ENCODE data around the gene RCAN3.
"Not testable (repeated sequence)": the region's sequence is repeated elsewhere in the genome, so short reads cannot be mapped to it uniquely, and the experiment has no call there.

RCAN3 gene

DNA sequence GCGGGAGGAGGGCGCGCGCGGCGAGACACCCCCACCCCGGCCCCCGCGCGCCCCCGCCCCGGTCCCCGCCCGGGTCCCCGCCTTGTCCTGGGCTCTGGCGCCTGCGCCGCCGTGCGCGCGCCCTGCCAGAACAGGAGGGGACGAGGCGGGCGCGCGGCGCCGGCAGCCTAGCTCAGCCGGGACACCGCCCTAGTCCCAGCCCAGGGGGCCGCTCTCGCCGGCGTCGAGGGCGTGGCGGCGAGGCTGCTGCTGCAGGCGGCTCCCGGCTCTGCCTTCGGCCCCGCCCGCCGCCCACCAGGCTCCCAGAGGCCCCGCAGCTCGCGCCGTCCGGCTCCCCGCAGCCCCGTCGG lies at the start of gene RCAN3:
Gene RCAN3, plus strand, starts transcription at position 128 of the 350 bp plus-strand sequence. CDS start 11,537 bp downstream, outside the sequence.
- peak; percentile 89 for DNase-seq

DNA sequence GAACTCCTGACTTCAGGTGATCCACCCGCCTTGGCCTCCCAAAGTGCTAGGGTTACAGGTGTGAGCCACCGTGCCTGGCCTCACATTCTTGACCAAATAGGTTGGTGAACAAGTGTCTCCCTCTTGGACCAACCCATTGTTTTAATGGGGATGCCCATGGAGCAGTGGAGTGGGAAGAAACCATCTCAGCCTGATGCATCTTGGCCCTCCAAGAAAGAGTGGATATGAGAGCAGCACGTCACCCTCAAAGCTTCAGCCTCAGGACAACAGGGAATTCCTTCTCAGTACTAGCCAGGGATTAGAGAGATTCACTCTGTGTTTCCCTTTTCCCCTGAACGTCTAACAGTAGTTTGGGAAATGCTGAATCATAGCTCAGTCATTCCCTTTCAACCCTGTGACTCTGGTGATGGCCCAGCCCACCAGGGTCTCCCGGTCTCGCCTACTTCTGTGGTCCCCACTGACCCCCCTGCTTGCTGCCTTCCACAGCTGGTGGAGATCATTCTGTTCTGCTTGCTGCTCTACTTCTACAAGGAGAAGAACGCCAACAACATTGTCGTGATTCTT lies 49.6 kb upstream of the RCAN3 start:
- no peak for DNase-seq

DNA sequence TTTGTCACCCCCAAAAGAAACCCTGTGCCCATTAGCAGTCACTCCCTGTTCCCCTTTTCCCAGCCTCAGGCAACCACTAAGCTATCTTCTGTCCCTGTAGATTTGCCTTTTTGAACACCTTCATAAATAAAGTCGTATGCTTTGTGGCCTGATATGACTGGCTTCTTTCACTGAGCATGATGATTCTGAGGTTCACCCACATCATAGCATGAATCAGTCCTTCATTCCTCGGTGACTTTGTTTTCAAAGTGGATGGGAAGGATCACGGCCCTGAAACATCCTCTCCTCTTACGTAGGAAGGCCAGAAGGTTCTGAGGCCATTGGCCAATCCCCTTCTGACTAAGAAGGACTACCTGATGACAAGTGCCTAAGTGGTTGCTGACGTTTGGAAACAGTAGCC lies 48.0 kb upstream of the RCAN3 start:
- DNase-seq: no peak

DNA sequence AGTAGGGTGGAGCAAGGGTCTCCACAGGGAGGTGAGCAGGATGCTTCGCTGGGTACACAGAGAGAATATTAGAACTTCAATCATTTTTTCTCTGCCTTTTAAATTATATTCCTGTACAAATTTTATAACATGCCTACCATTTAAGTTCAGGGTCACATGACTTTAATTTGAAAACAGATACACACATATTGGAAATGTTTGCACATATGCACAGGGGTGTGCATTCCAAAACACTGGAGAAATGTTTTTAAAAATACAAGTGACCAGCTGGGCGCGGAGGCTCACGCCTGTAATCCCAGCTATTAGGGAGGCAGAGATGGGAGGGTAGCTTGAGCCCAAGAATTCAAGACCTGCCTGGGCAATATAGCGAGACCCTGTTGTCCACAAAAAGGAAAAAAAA lies 47.4 kb upstream of the RCAN3 start:
- DNase-seq: no peak

DNA sequence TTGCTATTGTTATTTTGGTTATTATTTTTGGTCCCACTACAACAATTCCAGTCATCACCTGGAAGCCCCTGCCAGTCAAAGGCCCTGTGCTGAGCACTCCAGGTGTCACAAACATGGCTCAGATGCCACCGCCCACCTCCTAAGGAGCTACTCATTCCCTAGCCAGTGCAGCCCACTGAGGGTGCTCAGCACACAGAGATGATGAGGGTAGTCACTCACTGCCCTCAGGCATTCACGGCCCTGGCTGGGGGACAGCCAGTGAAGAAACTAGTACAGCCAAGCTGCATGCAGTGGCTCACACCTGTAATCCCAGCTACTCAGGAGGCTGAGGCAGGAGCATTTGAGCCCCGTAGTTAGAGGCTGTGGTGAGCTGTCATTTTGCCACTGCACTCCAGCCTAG lies 44.8 kb upstream of the RCAN3 start:
- DNase-seq: no peak

DNA sequence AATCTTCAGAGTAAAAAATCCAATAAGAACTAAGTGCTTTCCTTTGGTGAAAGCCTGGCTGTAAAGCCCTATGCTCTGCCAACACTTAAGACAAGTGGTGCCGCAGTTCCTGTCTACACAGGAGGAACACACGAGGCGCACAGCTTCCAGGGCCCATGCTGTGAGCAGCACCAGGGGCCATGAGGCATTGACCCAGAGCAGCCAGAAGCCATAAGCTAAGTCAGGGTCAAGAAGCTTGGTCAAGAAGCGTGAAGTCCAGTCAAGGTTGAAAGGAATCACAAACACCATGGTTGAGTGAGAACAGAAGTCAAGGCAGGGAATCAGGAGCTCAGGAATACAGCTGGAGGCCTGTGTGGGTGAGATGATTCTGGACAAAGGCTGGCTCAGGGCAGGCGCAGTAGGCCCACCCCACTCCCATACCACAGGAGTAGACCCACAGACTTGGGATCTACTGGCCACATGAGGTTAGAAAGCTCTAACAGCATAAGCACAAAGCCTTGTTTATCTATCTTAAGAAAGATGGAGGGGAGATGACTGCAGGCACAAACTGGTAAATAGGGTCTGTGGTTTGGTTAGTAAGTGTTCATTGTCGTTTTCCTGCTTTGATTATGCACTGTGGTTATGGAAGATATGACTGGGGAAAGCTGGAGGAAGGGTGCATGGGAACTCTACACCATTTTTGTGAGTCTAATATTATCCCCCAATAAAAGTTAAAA lies 42.9 kb upstream of the RCAN3 start:
- no peak for DNase-seq

DNA sequence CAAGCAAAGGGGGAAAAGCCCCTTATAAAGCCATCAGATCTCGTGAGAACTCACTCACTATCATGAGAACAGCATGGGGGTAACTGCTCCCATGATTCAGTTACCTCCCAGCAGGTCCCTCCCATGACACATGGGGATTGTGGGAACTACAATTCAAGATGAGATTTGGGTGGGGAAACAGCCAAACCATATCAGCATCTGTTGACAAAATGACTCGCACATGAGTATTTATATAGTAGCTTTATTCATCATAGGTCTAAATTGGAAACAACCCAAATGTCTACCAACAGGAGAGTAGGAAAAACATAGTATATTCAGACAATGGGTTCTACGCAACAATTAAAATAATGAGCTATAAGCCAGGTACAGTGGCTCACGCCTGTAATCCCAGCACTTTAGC lies 40.5 kb upstream of the RCAN3 start:
- not testable (repeated sequence) for DNase-seq

DNA sequence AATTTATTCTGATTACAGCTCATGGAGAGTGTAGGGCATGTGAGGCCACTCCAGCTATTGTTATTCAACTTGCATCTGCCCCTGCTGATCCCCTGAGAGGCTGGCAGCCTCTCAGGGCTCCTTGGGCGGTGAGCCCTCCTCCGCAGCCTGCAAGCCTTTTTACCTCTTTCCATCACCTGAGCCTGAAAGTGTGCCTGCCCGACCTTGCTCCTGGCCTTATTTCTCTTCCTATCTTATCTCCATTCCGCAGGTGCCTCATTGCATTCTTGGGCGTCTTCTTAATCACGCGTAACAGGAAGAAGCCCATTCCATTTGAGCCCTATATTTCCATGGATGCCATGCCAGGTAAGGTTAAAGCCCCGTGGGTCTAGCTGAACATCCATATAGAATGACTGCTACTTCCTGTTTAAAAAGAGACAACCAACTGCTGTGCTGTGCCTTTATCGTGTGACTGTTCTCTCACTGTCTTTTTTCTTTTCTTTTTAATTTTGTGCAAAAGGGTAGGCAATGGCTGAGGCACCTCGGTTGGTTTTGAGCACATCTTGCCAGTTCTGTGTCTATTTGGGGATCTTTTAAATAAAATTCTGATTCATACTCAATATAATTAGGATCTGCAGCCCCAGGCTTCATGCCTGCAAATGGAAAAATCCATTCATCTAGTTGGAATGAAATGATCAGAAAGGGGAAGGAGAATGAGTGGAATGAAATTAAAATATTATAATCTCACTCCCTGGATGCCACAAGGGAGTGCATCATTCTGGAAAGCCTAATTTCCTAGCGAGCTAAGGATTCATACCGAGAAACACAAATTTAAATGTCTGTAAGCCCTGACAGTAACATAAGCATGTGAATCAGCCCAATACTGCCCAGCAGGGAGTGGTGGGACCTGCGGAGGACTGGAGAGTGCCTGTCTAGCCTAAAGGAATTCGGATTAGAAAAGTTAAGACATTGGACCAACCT lies 38.6 kb upstream of the RCAN3 start:
- DNase-seq: no peak

DNA sequence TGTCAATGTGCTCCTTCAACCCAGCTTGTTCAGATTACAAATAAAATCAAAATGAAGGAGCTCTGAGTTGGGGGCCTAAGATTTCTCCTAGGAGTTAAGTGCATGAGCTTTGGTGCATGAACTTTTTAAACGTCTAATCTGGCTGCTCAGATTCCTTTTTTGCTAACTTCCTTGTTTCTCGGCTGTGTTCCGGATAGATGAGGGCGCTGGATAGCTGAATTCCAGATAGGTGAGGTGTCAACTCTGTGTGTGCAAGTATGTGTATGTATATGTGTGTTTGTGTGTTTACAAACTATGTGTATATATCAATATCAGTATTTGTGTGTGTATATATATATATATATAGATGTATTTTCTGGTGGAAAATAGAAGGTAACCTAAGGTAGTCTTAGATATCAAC lies 37.5 kb upstream of the RCAN3 start:
- DNase-seq: no peak

DNA sequence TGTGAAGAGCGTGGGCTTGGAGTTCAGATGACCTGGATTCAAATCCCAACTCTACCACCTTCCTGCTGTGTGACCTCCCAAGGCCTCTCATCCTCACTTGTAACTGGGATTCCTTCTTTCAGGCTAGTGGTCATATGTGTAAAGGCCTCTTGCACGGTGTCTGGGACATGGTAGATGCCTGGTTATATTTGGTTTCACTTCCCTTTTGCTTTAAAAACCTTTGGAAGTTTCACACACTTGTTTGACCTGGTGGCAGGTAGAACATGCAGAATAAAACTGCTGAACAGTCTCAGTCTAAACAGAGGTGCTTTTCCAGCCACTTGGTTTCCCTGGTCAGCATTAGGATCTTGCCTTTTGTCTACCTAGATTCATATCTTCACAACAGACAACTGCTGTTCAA lies 37.0 kb upstream of the RCAN3 start:
- no peak for DNase-seq

DNA sequence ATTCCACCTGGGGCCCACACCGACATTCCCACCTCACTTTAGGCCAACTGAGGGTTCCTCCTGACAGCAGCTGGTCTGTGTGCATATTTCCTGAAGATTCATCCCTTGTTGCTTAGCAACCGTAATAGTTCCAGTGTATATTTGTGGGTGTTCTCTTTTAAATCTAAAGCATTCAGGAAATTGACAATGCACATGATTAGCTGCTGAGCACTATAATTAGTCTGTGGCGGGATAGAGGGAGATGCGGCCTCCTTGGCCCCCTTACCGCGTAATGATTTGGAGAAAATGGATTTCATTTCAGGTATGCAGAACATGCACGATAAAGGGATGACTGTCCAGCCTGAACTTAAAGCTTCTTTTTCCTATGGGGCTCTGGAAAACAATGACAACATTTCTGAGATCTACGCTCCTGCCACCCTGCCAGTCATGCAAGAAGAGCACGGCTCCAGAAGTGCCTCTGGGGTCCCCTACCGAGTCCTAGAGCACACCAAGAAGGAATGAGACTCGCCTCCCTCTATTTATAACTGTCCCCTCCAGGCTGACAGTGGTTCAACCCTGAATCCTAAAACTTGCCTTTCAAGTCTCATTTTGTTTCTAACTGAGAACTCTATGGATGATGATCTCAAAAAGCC lies 33.8 kb upstream of the RCAN3 start:
- DNase-seq: no peak

DNA sequence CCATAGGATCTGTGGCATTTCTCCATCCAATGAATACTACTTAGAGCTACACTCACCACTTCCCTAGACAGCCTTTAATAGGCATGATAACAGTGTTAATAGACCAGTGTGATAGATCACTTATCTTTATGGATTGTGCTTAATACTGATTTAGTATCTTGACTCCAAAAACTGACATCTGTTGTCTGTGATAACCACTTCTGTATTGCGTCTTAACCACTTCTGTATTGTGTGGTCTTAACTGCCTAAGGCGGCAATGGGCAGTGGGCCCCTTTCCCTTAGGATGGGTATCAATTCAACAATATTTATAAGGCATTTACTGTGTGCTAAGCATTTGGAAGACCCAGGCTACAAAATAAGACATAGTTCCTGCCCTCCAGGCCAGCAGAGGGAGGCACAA lies 32.0 kb upstream of the RCAN3 start:
- no peak for DNase-seq

DNA sequence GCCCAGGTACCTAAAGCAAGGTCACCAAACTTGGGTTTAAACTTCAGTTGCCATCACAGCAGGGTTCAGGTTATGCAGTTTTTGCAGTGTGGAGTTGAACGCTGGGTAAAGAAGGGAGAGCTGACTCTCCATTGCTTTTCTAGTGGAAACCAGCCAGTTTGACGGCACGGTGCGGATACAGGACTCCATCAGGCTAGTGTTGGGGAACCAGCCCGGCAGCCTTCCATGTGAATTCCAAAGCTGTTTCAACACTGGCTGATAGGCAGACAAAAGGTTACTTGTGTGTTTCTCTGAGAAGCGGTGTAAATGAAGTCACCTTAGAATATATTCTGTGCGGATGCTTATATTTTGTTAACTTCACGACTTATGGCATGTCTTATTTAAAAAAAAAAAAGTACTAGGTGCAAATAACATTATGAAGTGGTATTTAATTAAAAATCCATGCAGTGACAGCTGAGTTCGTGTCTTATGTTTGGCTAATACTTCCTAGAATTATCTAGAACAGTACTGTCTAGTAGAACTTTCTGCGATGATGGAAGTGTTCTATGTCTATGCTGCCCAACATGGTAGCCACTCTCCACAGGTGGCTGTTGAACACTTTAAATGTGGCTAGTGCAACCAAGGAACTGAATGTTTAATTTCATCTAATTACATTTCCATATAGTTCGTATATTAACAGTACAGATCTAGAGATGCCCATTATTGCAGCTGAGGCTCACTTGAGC lies 29.9 kb upstream of the RCAN3 start:
- DNase-seq: no peak

DNA sequence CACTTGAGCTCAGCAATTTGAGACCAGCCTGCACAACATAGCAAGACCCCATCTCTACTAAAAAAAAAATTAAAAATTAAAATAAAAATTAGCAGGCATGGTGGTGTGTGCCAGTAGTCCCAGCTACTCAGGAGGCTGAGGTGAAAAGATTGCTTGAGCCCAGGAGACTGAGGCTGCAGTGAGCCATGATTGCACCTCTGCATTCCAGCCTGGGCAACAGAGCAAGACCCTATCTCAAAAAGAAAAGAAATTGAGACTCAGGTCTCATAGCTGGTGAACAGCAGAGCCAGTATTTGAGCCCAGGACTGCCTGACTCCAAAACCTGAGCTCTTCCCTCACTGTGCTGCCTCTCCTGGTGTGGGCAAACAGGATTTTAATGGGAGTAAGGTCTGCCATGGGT lies 28.4 kb upstream of the RCAN3 start:
- no peak for DNase-seq

DNA sequence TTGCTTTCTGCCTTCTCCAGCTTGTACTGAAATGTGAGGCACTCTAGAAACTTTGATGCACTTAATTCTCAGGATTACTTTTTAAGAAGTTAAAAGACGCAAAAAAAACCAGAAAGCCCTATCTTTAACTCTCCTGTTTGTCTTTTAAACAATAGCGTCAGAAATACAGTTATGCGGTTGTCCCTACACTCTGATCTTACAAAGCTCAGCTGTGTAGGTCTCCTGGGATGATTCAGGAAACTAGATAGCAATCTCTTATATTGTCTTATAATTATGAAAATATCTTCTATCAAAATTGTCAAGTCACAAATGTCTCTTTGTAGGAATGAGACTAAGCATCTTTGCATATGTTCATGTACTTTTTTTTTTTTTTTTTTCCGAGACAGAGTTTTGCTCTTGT lies 26.9 kb upstream of the RCAN3 start:
- no peak for DNase-seq

DNA sequence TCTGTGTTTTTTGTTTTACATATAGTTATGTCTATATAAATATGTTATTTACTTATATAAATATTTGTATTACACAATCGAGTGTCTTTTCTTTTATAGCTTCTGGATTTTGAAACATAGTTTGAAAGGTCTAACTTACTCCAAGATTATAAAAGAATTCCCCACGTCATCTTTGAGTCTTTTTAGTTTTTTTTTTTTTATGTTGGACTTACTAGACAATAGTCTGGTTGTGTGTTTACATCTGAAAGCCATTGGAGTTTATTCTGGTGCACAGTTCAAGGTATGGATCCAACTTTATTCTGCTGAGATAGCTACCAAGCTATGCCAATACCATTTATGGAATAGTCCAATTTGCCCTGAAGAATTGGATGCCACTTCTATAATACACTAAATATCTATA lies 26.1 kb upstream of the RCAN3 start:
- no peak for DNase-seq

DNA sequence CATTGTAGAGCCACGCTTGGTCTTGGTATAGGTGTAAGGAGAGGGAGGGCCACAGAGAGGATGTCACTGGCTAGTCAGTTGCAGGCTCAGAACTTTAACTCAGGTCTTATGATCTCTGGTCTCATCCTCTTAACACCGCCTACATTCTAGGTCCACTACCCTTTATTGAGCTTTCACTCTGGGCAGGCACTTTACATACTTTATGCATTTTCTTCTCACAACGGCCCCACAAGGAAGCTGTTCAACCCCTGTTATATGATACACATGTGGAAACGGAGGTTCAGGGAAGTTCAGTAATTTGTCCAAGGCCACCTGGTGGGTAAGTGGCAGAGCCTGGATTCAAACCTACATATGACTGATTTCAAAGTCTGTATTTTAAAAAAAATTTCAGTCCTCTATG lies 25.3 kb upstream of the RCAN3 start:
- no peak for DNase-seq

DNA sequence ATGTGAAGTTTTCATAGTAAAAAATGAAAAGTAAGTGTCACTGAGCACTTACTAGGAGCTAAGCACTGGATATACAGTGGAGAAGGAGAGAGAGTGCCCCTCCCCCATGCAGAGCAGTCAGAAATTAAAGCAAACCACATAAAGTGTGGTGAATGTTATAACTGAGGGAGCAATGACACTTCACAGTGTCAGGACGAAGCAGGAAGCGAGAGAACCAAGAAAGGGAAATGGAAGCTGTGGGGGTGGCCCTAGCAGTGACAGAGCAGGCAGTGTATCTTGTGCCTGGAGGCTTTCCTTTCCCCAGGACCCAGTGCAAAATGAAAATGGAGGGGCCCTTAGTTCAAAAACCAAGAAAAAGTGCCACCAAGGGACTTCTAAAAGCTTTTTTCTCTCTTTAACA lies 21.5 kb upstream of the RCAN3 start:
- DNase-seq: no peak

DNA sequence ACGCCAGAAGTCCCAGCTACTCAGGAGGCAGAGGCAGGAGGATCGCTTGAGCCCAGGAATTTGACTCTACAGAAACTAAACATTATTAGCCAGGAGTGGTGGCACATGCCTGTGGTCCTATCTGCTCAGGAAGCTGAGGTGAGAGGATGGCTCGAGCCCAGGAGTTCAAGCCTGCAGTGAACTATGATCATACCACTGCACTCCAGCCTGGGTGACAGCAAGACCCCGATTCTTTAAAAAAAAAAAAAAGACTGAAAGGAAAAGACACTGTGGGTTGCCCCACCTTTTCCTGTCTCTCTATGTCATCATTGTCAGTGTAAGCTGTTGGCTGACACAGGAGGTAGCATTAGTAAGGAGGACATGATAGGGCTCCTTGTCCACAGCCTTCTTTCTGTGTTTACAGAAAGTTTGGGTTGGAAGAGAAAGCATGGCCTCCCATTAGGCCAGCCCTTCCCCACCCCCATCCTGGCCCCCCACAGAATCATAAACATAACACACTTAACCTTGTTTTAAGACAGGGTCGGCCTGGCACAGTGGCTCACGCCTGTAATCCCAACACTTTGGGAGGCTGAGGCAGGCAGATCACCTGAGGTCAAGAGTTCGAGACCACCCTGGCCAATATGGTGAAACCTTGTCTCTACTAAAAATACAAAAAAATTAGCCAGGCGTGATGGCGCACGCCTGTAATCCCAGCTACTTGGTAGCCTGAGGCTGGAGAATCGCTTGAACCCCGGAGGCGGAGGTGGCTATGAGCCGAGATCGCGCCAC lies 20.6 kb upstream of the RCAN3 start:
- DNase-seq: no peak

DNA sequence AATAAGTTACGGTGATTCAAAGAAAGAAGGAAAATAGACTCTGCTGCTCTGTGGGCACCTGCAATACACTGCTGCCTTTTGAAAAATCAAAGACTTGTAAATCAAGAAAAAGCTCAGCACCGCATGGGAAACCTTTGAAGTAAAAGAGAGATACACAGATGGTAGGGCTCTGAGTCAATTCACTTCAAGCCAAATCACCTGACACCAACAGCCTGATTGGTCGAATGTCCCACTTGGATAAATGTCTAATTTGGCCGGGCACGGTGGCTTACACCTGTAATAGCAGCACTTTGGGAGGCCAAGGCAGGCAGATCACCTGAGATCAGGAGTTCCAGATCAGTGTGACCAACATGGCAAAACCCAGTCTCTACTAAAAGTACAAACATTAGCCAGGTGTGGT lies 19.2 kb upstream of the RCAN3 start:
- DNase-seq: no peak

DNA sequence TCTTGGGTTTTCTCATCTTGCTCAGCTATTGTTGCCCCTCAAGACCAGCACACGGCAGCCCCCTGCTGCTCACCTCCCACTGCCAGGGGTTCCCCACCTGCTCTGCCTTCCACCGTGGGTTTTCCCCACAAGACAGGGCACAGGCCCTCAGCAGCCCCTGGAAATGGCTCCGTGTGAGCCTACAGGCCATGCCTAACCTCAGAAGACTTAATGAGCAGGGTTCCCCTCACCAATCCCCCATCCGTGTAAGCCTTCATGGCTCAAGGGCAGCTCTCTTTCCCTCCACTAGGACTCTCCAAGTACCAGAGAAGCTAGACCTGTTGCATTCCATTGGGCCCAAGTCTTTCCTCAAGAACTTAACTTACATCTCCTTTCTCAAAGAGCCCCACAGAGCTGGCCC lies 18.4 kb upstream of the RCAN3 start:
- DNase-seq: no peak

Measured in NCI-H510A (cell line).